ENCODE data around the gene HBA2. TPM values are rescaled to one million over a fixed set of nuclear protein-coding genes. Genes with fewer than 3 reads are reported as not detected.
A peak's percentile ranks its signal among the peaks of the same experiment; 100 is the strongest.
"Not testable (repeated sequence)": the region's sequence is repeated elsewhere in the genome, so short reads cannot be mapped to it uniquely, and the experiment has no call there.

The HBA2 gene
- total and polyA plus RNA-seq, 8 donors, result 142 to 5,766 (median 1,612) TPM

DNA sequence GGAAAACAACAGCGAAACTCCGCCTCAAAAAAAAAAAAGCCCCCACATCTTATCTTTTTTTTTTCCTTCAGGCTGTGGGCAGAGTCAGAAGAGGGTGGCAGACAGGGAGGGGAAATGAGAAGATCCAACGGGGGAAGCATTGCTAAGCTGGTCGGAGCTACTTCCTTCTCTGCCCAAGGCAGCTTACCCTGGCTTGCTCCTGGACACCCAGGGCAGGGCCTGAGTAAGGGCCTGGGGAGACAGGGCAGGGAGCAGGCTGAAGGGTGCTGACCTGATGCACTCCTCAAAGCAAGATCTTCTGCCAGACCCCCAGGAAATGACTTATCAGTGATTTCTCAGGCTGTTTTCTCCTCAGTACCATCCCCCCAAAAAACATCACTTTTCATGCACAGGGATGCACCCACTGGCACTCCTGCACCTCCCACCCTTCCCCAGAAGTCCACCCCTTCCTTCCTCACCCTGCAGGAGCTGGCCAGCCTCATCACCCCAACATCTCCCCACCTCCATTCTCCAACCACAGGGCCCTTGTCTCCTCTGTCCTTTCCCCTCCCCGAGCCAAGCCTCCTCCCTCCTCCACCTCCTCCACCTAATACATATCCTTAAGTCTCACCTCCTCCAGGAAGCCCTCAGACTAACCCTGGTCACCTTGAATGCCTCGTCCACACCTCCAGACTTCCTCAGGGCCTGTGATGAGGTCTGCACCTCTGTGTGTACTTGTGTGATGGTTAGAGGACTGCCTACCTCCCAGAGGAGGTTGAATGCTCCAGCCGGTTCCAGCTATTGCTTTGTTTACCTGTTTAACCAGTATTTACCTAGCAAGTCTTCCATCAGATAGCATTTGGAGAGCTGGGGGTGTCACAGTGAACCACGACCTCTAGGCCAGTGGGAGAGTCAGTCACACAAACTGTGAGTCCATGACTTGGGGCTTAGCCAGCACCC lies 2.6 kb downstream of the HBA2 start:
- no peaks in the 10 kb centered on the region for H3K9me3 ChIP-seq
- peaks cover 59 to 86% of the 10 kb centered on the region in 2 donors for H3K27me3 ChIP-seq
- no peak overlapping the region for H3K4me3 ChIP-seq

GRCh38 chr16:176006-176405 lies 3.3 kb downstream of the HBA2 start:
- H3K27ac ChIP-seq; H3K9me3 ChIP-seq; intact Hi-C loops (cut with DNase I); H3K4me3 ChIP-seq; H3K36me3 ChIP-seq; ATAC-seq; DNase-seq: not testable (repeated sequence)
- Histone ChIP-seq H3K4me1 (peaks cover 7 to 11% of the 10 kb centered on the region in 2 donors), H3K27me3 (peaks cover 62 to 86% of the 10 kb centered on the region in 2 donors)

More for the DNA sequence above, 2.6 kb downstream of the HBA2 start:
- no peak for ATAC-seq
- no peak for DNase-seq
- no peak for TF ChIP-seq CTCF (IDR thresholded peaks at IDR 0.05)
- Histone ChIP-seq H3K36me3 (no peaks in the 10 kb centered on the region), H3K4me1 (peaks cover 0 to 4% of the 10 kb centered on the region in 2 donors), H3K27ac (no peak overlapping the region)
- intact Hi-C loops (cut with DNase I), result no loop called here

DNA sequence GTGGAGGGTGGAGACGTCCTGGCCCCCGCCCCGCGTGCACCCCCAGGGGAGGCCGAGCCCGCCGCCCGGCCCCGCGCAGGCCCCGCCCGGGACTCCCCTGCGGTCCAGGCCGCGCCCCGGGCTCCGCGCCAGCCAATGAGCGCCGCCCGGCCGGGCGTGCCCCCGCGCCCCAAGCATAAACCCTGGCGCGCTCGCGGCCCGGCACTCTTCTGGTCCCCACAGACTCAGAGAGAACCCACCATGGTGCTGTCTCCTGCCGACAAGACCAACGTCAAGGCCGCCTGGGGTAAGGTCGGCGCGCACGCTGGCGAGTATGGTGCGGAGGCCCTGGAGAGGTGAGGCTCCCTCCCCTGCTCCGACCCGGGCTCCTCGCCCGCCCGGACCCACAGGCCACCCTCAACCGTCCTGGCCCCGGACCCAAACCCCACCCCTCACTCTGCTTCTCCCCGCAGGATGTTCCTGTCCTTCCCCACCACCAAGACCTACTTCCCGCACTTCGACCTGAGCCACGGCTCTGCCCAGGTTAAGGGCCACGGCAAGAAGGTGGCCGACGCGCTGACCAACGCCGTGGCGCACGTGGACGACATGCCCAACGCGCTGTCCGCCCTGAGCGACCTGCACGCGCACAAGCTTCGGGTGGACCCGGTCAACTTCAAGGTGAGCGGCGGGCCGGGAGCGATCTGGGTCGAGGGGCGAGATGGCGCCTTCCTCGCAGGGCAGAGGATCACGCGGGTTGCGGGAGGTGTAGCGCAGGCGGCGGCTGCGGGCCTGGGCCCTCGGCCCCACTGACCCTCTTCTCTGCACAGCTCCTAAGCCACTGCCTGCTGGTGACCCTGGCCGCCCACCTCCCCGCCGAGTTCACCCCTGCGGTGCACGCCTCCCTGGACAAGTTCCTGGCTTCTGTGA lies 4.1 kb downstream of the HBA2 start, which contains the start of gene HBA1:
Gene HBA1 (plus strand): TSS at position 204 of the 906 bp plus-strand sequence. CDS start 37 bp downstream, at position 241.
- intact Hi-C loops (cut with DNase I); ATAC-seq: not testable (repeated sequence)

DNA sequence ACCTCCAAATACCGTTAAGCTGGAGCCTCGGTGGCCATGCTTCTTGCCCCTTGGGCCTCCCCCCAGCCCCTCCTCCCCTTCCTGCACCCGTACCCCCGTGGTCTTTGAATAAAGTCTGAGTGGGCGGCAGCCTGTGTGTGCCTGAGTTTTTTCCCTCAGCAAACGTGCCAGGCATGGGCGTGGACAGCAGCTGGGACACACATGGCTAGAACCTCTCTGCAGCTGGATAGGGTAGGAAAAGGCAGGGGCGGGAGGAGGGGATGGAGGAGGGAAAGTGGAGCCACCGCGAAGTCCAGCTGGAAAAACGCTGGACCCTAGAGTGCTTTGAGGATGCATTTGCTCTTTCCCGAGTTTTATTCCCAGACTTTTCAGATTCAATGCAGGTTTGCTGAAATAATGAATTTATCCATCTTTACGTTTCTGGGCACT lies 4.7 kb downstream of the HBA2 start:
- Histone ChIP-seq H3K4me3 (no peak overlapping the region), H3K4me1 (peaks cover 13 to 18% of the 10 kb centered on the region in 2 donors), H3K9me3 (no peaks in the 10 kb centered on the region), H3K27me3 (peaks cover 55 to 79% of the 10 kb centered on the region in 2 donors), H3K27ac (no peak overlapping the region), H3K36me3 (no peaks in the 10 kb centered on the region)
- no peak for ATAC-seq
- DNase-seq, result peak in 1 of 4 donors; percentile 51
- no peak for TF ChIP-seq CTCF (IDR thresholded peaks at IDR 0.05)
- intact Hi-C loops (cut with DNase I), result no loop called here

More for the DNA sequence above, 4.1 kb downstream of the HBA2 start, which contains the start of gene HBA1:
- H3K9me3 ChIP-seq, H3K4me3 ChIP-seq, H3K27ac ChIP-seq, DNase-seq, H3K36me3 ChIP-seq: not testable (repeated sequence)
- Histone ChIP-seq H3K4me1 (peaks cover 13 to 18% of the 10 kb centered on the region in 2 donors), H3K27me3 (peaks cover 56 to 85% of the 10 kb centered on the region in 2 donors)

- Histone ChIP-seq H3K9me3 (no peaks in the 10 kb centered on the region), H3K27ac (no peak overlapping the region), H3K27me3 (peaks cover 55 to 78% of the 10 kb centered on the region in 2 donors), H3K4me3 (no peak overlapping the region), H3K36me3 (no peaks in the 10 kb centered on the region), H3K4me1 (peaks cover 13 to 18% of the 10 kb centered on the region in 2 donors)
- no peak for TF ChIP-seq CTCF (IDR thresholded peaks at IDR 0.05)
- ATAC-seq, result no peak
- no peak for DNase-seq
- intact Hi-C loops (cut with DNase I), result no loop called here
Observed at GRCh38 chr16:177981-178667, 5.4 kb downstream of the HBA2 start.

Measured in left lung (tissue), 10 donors.